ENCODE data around the gene FARP1. TPM values are rescaled to one million over a fixed set of nuclear protein-coding genes. Genes with fewer than 3 reads are reported as not detected.

The FARP1 gene
- total and polyA plus RNA-seq, 10 of the 15 experiments (the other 5 are each of a cell fraction or from before 2014, with no cell fraction given): 0.17 to 6.9 (median 0.68) TPM

- no peak for FAIRE-seq
- RAD21 ChIA-PET (ENCODE audit: unreplicated experiment): interaction anchor here (1.0 to 1.6 kb wide), 3 partner anchors 11 to 24 kb away, joined by 3 to 7 read pairs (median 3); no protein-coding TSS in a partner anchor
- ATAC-seq: no peak
- no peaks in the 10 kb centered on the region for H3K9me3 ChIP-seq (replicated peaks; ENCODE audit: control insufficient read depth, insufficient read depth, low read length)
- POLR2A ChIA-PET: interaction anchor here (1.0 kb wide), 1 partner anchor 11 kb away, joined by 6 read pairs; no protein-coding TSS in a partner anchor
- no peak for DNase-seq (ENCODE audit: low read depth, low spot score)
- H3K4me3 ChIP-seq: no peak overlapping the region
- in situ Hi-C loops (cut with MboI): no loop called here
- no peak overlapping the region for H3K4me2 ChIP-seq (ENCODE audit: control insufficient read depth, insufficient read depth)
- CTCF ChIA-PET: interaction anchor here (0.7 to 1.6 kb wide), 2 partner anchors 9 to 68 kb away, joined by 3 to 4 read pairs; no protein-coding TSS in a partner anchor
- H3K9ac ChIP-seq (ENCODE audit: control insufficient read depth, insufficient read depth, low read length): no peak overlapping the region
- H3K4me1 ChIP-seq (ENCODE audit: control insufficient read depth, insufficient read depth, low read length): no peaks in the 10 kb centered on the region
- SMC1A ChIA-PET (ENCODE audit: uncharacterized antibody, unreplicated experiment): interaction anchor here (0.9 to 2.2 kb wide), 7 partner anchors 8 to 111 kb away, joined by 3 to 18 read pairs (median 3); no protein-coding TSS in a partner anchor
- WGBS (ENCODE audit: insufficient coverage, insufficient replicate concordance, low lambda C conversion rate, missing lambda C conversion rate): 31% methylated on average over 11 of the region's 11 CpGs
- no peaks in the 10 kb centered on the region for H3K27me3 ChIP-seq (replicated peaks in 1 of 2; ENCODE audit: control insufficient read depth in 2 of 2, insufficient read depth in 2 of 2, low read length in 1 of 2)
- H3K36me3 ChIP-seq (ENCODE audit: control insufficient read depth in 2 of 2, insufficient read depth in 2 of 2, low read length in 1 of 2): no peaks in the 10 kb centered on the region
- no peak overlapping the region for H3K27ac ChIP-seq (ENCODE audit: control insufficient read depth, insufficient read depth)
- no peak for TF ChIP-seq POU2F2 (IDR thresholded peaks at IDR 0.05; ENCODE audit: borderline replicate concordance, low read depth, low read length)
- TF ChIP-seq, protein P1, sequence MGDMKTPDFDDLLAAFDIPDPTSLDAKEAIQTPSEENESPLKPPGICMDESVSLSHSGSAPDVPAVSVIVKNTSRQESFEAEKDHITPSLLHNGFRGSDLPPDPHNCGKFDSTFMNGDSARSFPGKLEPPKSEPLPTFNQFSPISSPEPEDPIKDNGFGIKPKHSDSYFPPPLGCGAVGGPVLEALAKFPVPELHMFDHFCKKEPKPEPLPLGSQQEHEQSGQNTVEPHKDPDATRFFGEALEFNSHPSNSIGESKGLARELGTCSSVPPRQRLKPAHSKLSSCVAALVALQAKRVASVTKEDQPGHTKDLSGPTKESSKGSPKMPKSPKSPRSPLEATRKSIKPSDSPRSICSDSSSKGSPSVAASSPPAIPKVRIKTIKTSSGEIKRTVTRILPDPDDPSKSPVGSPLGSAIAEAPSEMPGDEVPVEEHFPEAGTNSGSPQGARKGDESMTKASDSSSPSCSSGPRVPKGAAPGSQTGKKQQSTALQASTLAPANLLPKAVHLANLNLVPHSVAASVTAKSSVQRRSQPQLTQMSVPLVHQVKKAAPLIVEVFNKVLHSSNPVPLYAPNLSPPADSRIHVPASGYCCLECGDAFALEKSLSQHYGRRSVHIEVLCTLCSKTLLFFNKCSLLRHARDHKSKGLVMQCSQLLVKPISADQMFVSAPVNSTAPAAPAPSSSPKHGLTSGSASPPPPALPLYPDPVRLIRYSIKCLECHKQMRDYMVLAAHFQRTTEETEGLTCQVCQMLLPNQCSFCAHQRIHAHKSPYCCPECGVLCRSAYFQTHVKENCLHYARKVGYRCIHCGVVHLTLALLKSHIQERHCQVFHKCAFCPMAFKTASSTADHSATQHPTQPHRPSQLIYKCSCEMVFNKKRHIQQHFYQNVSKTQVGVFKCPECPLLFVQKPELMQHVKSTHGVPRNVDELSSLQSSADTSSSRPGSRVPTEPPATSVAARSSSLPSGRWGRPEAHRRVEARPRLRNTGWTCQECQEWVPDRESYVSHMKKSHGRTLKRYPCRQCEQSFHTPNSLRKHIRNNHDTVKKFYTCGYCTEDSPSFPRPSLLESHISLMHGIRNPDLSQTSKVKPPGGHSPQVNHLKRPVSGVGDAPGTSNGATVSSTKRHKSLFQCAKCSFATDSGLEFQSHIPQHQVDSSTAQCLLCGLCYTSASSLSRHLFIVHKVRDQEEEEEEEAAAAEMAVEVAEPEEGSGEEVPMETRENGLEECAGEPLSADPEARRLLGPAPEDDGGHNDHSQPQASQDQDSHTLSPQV (IDR thresholded peaks at IDR 0.05): no peak
- no peak for TF ChIP-seq SUZ12 (IDR thresholded peaks at IDR 0.05; ENCODE audit: unreplicated experiment)
- no peak for TF ChIP-seq PRDM15 (CRISPR knock-in tag; IDR thresholded peaks at IDR 0.05)
- TF ChIP-seq BHLHE40 (IDR thresholded peaks at IDR 0.05; ENCODE audit: borderline replicate concordance in 1 of 2, low read depth in 2 of 2, low read length in 1 of 2): no peak
- no peak for TF ChIP-seq YBX1 (IDR thresholded peaks at IDR 0.05)
- TF ChIP-seq ETV6 (conservative IDR thresholded peaks at IDR 0.05 in 1 of 2, IDR thresholded peaks at IDR 0.05 in 1 of 2; ENCODE audit: borderline replicate concordance in 1 of 2, low read depth in 1 of 2): no peak
- no peak for TF ChIP-seq POLR2A (IDR thresholded peaks at IDR 0.05; ENCODE audit: low read depth, low read length)
- no peak for TF ChIP-seq PAX5 (IDR thresholded peaks at IDR 0.05; ENCODE audit: borderline replicate concordance, low read depth, low read length)
- TF ChIP-seq, protein P2, sequence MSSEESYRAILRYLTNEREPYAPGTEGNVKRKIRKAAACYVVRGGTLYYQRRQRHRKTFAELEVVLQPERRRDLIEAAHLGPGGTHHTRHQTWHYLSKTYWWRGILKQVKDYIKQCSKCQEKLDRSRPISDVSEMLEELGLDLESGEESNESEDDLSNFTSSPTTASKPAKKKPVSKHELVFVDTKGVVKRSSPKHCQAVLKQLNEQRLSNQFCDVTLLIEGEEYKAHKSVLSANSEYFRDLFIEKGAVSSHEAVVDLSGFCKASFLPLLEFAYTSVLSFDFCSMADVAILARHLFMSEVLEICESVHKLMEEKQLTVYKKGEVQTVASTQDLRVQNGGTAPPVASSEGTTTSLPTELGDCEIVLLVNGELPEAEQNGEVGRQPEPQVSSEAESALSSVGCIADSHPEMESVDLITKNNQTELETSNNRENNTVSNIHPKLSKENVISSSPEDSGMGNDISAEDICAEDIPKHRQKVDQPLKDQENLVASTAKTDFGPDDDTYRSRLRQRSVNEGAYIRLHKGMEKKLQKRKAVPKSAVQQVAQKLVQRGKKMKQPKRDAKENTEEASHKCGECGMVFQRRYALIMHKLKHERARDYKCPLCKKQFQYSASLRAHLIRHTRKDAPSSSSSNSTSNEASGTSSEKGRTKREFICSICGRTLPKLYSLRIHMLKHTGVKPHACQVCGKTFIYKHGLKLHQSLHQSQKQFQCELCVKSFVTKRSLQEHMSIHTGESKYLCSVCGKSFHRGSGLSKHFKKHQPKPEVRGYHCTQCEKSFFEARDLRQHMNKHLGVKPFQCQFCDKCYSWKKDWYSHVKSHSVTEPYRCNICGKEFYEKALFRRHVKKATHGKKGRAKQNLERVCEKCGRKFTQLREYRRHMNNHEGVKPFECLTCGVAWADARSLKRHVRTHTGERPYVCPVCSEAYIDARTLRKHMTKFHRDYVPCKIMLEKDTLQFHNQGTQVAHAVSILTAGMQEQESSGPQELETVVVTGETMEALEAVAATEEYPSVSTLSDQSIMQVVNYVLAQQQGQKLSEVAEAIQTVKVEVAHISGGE (CRISPR knock-in tag; IDR thresholded peaks at IDR 0.05): no peak
- no peak for TF ChIP-seq FOXM1 (IDR thresholded peaks at IDR 0.05; ENCODE audit: low read depth, low read length)
- no peak overlapping the region for H2AFZ ChIP-seq (ENCODE audit: control insufficient read depth, low read depth, low read length)
- H4K20me1 ChIP-seq (ENCODE audit: control insufficient read depth, insufficient read depth): no peaks in the 10 kb centered on the region
- no TSS peak for BruUV-seq (replicated peaks)
- intact Hi-C loops (cut with micrococcal nuclease; ENCODE audit: unreplicated experiment): no loop called here
- H3K79me2 ChIP-seq (ENCODE audit: control insufficient read depth, insufficient read depth, low read length): no peaks in the 10 kb centered on the region
Observed at GRCh38 chr13:98190889-98191444, 48.1 kb downstream of the FARP1 start.
